Activated CD4-positive, alpha-beta T cell treated with anti-CD3 and anti-CD28 coated beads for 36 hours (primary cell): ENCODE measurements around the gene ABCC6. TPM values are rescaled to one million over a fixed set of nuclear protein-coding genes. Genes with fewer than 3 reads are reported as not detected.
A peak's percentile ranks its signal among the peaks of the same experiment; 100 is the strongest.

Source experiments
- ATAC-seq: fragments of 200-7000 bp; cut with Tn5 transposase; one replicate; pipeline ENCODE4 v1.10.0; 2021; ENCODE audit warnings: mild to moderate bottlenecking, moderate library complexity
- CTCF ChIA-PET: fragments of 350-600 bp; sonication (Branson Sonifier 250); formaldehyde crosslinking; loops from one replicate; lab custom pipeline; 2021; ENCODE audit warnings: antibody characterized with exemption; lab: Charles Lee
- POLR2A ChIA-PET: fragments of 350-600 bp; sonication (Branson Sonifier 250); formaldehyde crosslinking; loops from one replicate; lab custom pipeline; 2021; ENCODE audit warnings: antibody characterized with exemption, inconsistent platforms; lab: Charles Lee
- DNase-seq: peaks from one replicate; pipeline ENCODE4 v3.0.0-alpha.2; 2020
- H3K27ac Mint-ChIP-seq: one replicate; pipeline ENCODE4 v1.8.0; 2021; ENCODE audit warnings: mixed read lengths
- H3K27me3 Mint-ChIP-seq: one replicate; pipeline ENCODE4 v1.8.0; 2021; ENCODE audit warnings: mixed read lengths
- H3K36me3 Mint-ChIP-seq: one replicate; pipeline ENCODE4 v1.8.0; 2021; ENCODE audit warnings: low read depth, mixed read lengths
- H3K4me1 Mint-ChIP-seq: one replicate; pipeline ENCODE4 v1.8.0; 2021; ENCODE audit warnings: mixed read lengths
- H3K4me3 Mint-ChIP-seq: one replicate; pipeline ENCODE4 v1.8.0; 2021; ENCODE audit warnings: mild to moderate bottlenecking, moderate library complexity, mixed read lengths
- H3K9me3 Mint-ChIP-seq: one replicate; pipeline ENCODE4 v1.8.0; 2021; ENCODE audit warnings: low read depth, mixed read lengths
- intact Hi-C, 2 experiments: fragments of 100-400 bp; cut with DNase I in 1 of 2; cut with micrococcal nuclease in 1 of 2; formaldehyde crosslinking; loops; one replicate each; pipeline versions ENCODE4 v1.14.2 to v1.15.1; 2022 to 2024; cut with DNase I, micrococcal nuclease
- total RNA-seq, 2 experiments: library from RNA; stranded (reverse); gene quantifications; one replicate each; pipeline ENCODE4 v1.2.3, GENCODE V29; 2021

Gene ABCC6
- total RNA-seq, 2 experiments from 2014 or later, result 0.07 TPM; not detected in 1

- intact Hi-C loops, result no loop called here
- no peak for DNase-seq
- CTCF ChIA-PET, result interaction anchor here (1.0 kb wide), 1 partner anchor 10 kb away, joined by 3 read pairs; no protein-coding TSS in a partner anchor
- no peak overlapping the region for H3K4me3 Mint-ChIP-seq
- POLR2A ChIA-PET, result no interaction called here
- no peak overlapping the region for H3K27ac Mint-ChIP-seq
- H3K36me3 Mint-ChIP-seq, result peaks cover 61% of the 10 kb centered on the region
- H3K9me3 Mint-ChIP-seq, result no peaks in the 10 kb centered on the region
- H3K27me3 Mint-ChIP-seq, result no peaks in the 10 kb centered on the region
- H3K4me1 Mint-ChIP-seq, result no peaks in the 10 kb centered on the region
- ATAC-seq, result no peak
Measured at GRCh38 chr16:16137110-16137509, 86.2 kb downstream of the ABCC6 start.

- no peak for DNase-seq
- no peaks in the 10 kb centered on the region for H3K27me3 Mint-ChIP-seq
- CTCF ChIA-PET, result interaction anchor here (0.5 to 1.0 kb wide), 2 partner anchors 9 to 381 kb away, joined by 3 to 4 read pairs; no protein-coding TSS in a partner anchor
- no peaks in the 10 kb centered on the region for H3K9me3 Mint-ChIP-seq
- H3K36me3 Mint-ChIP-seq, result peaks cover 63% of the 10 kb centered on the region
- no peak overlapping the region for H3K27ac Mint-ChIP-seq
- no peak for ATAC-seq
- intact Hi-C loops, result no loop called here
- no peaks in the 10 kb centered on the region for H3K4me1 Mint-ChIP-seq
- H3K4me3 Mint-ChIP-seq, result no peak overlapping the region
- POLR2A ChIA-PET, result no interaction called here
Measured at GRCh38 chr16:16136588-16136987, 86.7 kb downstream of the ABCC6 start.

- POLR2A ChIA-PET, result no interaction called here
- H3K36me3 Mint-ChIP-seq, result peaks cover 61% of the 10 kb centered on the region
- DNase-seq, result no peak
- CTCF ChIA-PET, result no interaction called here
- H3K27ac Mint-ChIP-seq, result no peak overlapping the region
- no peaks in the 10 kb centered on the region for H3K27me3 Mint-ChIP-seq
- no peak overlapping the region for H3K4me3 Mint-ChIP-seq
- intact Hi-C loops, result no loop called here
- H3K9me3 Mint-ChIP-seq, result no peaks in the 10 kb centered on the region
- H3K4me1 Mint-ChIP-seq, result no peaks in the 10 kb centered on the region
- ATAC-seq, result no peak
Measured at GRCh38 chr16:16133943-16134604, 89.2 kb downstream of the ABCC6 start.

GRCh38 chr16:16131659-16132058 is 91.6 kb downstream of the ABCC6 start:
- no peak overlapping the region for H3K4me3 Mint-ChIP-seq
- POLR2A ChIA-PET, result no interaction called here
- no peaks in the 10 kb centered on the region for H3K27me3 Mint-ChIP-seq
- H3K4me1 Mint-ChIP-seq, result peaks cover 3% of the 10 kb centered on the region
- CTCF ChIA-PET, result interaction anchor here (0.6 kb wide), 1 partner anchor 366 kb away, joined by 4 read pairs; no protein-coding TSS in a partner anchor
- H3K9me3 Mint-ChIP-seq, result no peaks in the 10 kb centered on the region
- ATAC-seq, result no peak
- H3K36me3 Mint-ChIP-seq, result peaks cover 56% of the 10 kb centered on the region
- H3K27ac Mint-ChIP-seq, result no peak overlapping the region
- intact Hi-C loops, result no loop called here
- no peak for DNase-seq

- Mint-ChIP-seq H3K27ac (no peak overlapping the region), H3K4me1 (peaks cover 3% of the 10 kb centered on the region), H3K9me3 (no peaks in the 10 kb centered on the region), H3K27me3 (no peaks in the 10 kb centered on the region), H3K36me3 (peaks cover 53% of the 10 kb centered on the region), H3K4me3 (no peak overlapping the region)
- intact Hi-C loops, result no loop called here
- DNase-seq (no peak), ATAC-seq (no peak)
- CTCF ChIA-PET, result interaction anchor here (0.6 kb wide), 1 partner anchor 366 kb away, joined by 4 read pairs; no protein-coding TSS in a partner anchor
- POLR2A ChIA-PET, result interaction anchor here (0.6 kb wide), 1 partner anchor 241 kb away, joined by 3 read pairs; no protein-coding TSS in a partner anchor
Measured at GRCh38 chr16:16131204-16131603, 92.1 kb downstream of the ABCC6 start.

GRCh38 chr16:16127469-16128116 is 95.7 kb downstream of the ABCC6 start:
- peak overlapping the region; percentile 33 for H3K27ac Mint-ChIP-seq

GRCh38 chr16:16126896-16127295 is 96.4 kb downstream of the ABCC6 start:
- intact Hi-C loops, result loop anchor here (1.0 to 5.0 kb wide), 6 partner anchors 240 to 361 kb away; partner anchors contain the start of gene CEP20 (in 1 of the 2)
- Mint-ChIP-seq H3K27ac (peak overlapping the region; percentile 33), H3K4me3 (no peak overlapping the region), H3K27me3 (no peaks in the 10 kb centered on the region), H3K9me3 (peaks cover 10% of the 10 kb centered on the region), H3K4me1 (peaks cover 3% of the 10 kb centered on the region), H3K36me3 (peaks cover 63% of the 10 kb centered on the region)
- ATAC-seq (no peak), DNase-seq (no peak)
- ChIA-PET CTCF (interaction anchor here (0.6 to 1.3 kb wide), 4 partner anchors 10 to 319 kb away, joined by 3 to 5 read pairs (median 3); no protein-coding TSS in a partner anchor), POLR2A (no interaction called here)

More at GRCh38 chr16:16127469-16128116, 95.7 kb downstream of the ABCC6 start:
- peak; percentile 85 for ATAC-seq
- ChIA-PET POLR2A (no interaction called here), CTCF (interaction anchor here (0.6 to 1.3 kb wide), 10 partner anchors 10 to 352 kb away, joined by 3 to 5 read pairs (median 3); no protein-coding TSS in a partner anchor)
- Mint-ChIP-seq H3K27me3 (no peaks in the 10 kb centered on the region), H3K36me3 (peaks cover 61% of the 10 kb centered on the region), H3K9me3 (peaks cover 10% of the 10 kb centered on the region), H3K4me1 (peaks cover 3% of the 10 kb centered on the region), H3K4me3 (no peak overlapping the region)
- peak; percentile 83 for DNase-seq
- intact Hi-C loops, result loop anchor here (1.0 to 5.0 kb wide), 6 partner anchors 240 to 361 kb away; partner anchors contain the start of gene CEP20 (in 1 of the 2)

- DNase-seq (no peak), ATAC-seq (no peak)
- Mint-ChIP-seq H3K36me3 (peaks cover 67% of the 10 kb centered on the region), H3K27me3 (no peaks in the 10 kb centered on the region), H3K4me1 (peaks cover 3% of the 10 kb centered on the region), H3K9me3 (peaks cover 10% of the 10 kb centered on the region), H3K27ac (no peak overlapping the region), H3K4me3 (no peak overlapping the region)
- CTCF ChIA-PET, result interaction anchor here (0.8 kb wide), 1 partner anchor 394 kb away, joined by 3 read pairs; no protein-coding TSS in a partner anchor
- intact Hi-C loops, result loop anchor here (5.0 kb wide), 2 partner anchors 238 to 253 kb away; partner anchors contain the start of gene CEP20 (in 1 of the 2)
- POLR2A ChIA-PET, result no interaction called here
Measured at GRCh38 chr16:16124974-16125373, 98.3 kb downstream of the ABCC6 start.

GRCh38 chr16:16124438-16124837 is 98.9 kb downstream of the ABCC6 start:
- intact Hi-C loops, result no loop called here
- H3K36me3 Mint-ChIP-seq, result peaks cover 69% of the 10 kb centered on the region
- no peak overlapping the region for H3K27ac Mint-ChIP-seq
- CTCF ChIA-PET, result interaction anchor here (0.8 kb wide), 1 partner anchor 393 kb away, joined by 3 read pairs; no protein-coding TSS in a partner anchor
- ATAC-seq (no peak), DNase-seq (no peak)
- H3K9me3 Mint-ChIP-seq, result peaks cover 10% of the 10 kb centered on the region
- H3K27me3 Mint-ChIP-seq, result no peaks in the 10 kb centered on the region
- no peak overlapping the region for H3K4me3 Mint-ChIP-seq
- H3K4me1 Mint-ChIP-seq, result peaks cover 3% of the 10 kb centered on the region
- POLR2A ChIA-PET, result no interaction called here

GRCh38 chr16:16122264-16122663 is 101.0 kb downstream of the ABCC6 start:
- no peak overlapping the region for H3K27ac Mint-ChIP-seq
- intact Hi-C loops, result no loop called here
- H3K9me3 Mint-ChIP-seq, result peaks cover 14% of the 10 kb centered on the region
- ATAC-seq, result no peak
- peaks cover 81% of the 10 kb centered on the region for H3K36me3 Mint-ChIP-seq
- no peaks in the 10 kb centered on the region for H3K27me3 Mint-ChIP-seq
- CTCF ChIA-PET, result interaction anchor here (1.4 to 1.5 kb wide), 2 partner anchors 357 to 366 kb away, joined by 3 read pairs; no protein-coding TSS in a partner anchor
- no peak overlapping the region for H3K4me3 Mint-ChIP-seq
- no peak for DNase-seq
- POLR2A ChIA-PET, result no interaction called here
- no peaks in the 10 kb centered on the region for H3K4me1 Mint-ChIP-seq

- H3K4me1 Mint-ChIP-seq, result no peaks in the 10 kb centered on the region
- ChIA-PET POLR2A (no interaction called here), CTCF (interaction anchor here (0.6 to 1.5 kb wide), 2 partner anchors 17 to 356 kb away, joined by 3 to 4 read pairs; no protein-coding TSS in a partner anchor)
- H3K9me3 Mint-ChIP-seq, result peaks cover 14% of the 10 kb centered on the region
- no peak overlapping the region for H3K4me3 Mint-ChIP-seq
- no peak overlapping the region for H3K27ac Mint-ChIP-seq
- no peaks in the 10 kb centered on the region for H3K27me3 Mint-ChIP-seq
- intact Hi-C loops, result no loop called here
- ATAC-seq (no peak), DNase-seq (no peak)
- H3K36me3 Mint-ChIP-seq, result peaks cover 88% of the 10 kb centered on the region
Measured at GRCh38 chr16:16121185-16121727, 102.0 kb downstream of the ABCC6 start.
